ENCODE results near the gene LCA5L.
"Not testable (repeated sequence)": the region's sequence is repeated elsewhere in the genome, so short reads cannot be mapped to it uniquely, and the experiment has no call there.

The LCA5L gene

GRCh38 chr21:39386899-39387298 is 58.7 kb downstream of the LCA5L start:
- DNase-seq, result no peak

GRCh38 chr21:39386194-39386593 is 59.4 kb downstream of the LCA5L start:
- DNase-seq, result no peak

- DNase-seq, result peak; percentile 34 to 74
These were observed 60.1 kb downstream of the LCA5L start for GRCh38 chr21:39385299-39386145.

- no peak for DNase-seq
These were observed 60.8 kb downstream of the LCA5L start for GRCh38 chr21:39384674-39385298.

- not testable (repeated sequence) for DNase-seq
These were observed 63.5 kb downstream of the LCA5L start for GRCh38 chr21:39382096-39382495.

GRCh38 chr21:39381009-39381408 is 64.6 kb downstream of the LCA5L start:
- no peak for DNase-seq

GRCh38 chr21:39379986-39380891 is 65.3 kb downstream of the LCA5L start:
- DNase-seq, result peak; percentile 82 to 91

- DNase-seq, result no peak
These were observed 68.0 kb downstream of the LCA5L start for GRCh38 chr21:39377444-39378050.

GRCh38 chr21:39375446-39375845 is 70.1 kb downstream of the LCA5L start:
- no peak for DNase-seq

GRCh38 chr21:39374046-39374445 is 71.5 kb downstream of the LCA5L start:
- no peak for DNase-seq

GRCh38 chr21:39373634-39374033 is 71.9 kb downstream of the LCA5L start:
- no peak for DNase-seq

GRCh38 chr21:39369896-39370288 is 75.7 kb downstream of the LCA5L start:
- not testable (repeated sequence) for DNase-seq

GRCh38 chr21:39367783-39368182 is 77.8 kb downstream of the LCA5L start:
- DNase-seq, result no peak

- no peak for DNase-seq
These were observed 79.0 kb downstream of the LCA5L start for GRCh38 chr21:39366563-39366962.

- DNase-seq, result no peak
These were observed 80.6 kb downstream of the LCA5L start for GRCh38 chr21:39364949-39365348.

- DNase-seq, result no peak
These were observed 81.7 kb downstream of the LCA5L start for GRCh38 chr21:39363607-39364555.

GRCh38 chr21:39362733-39363132 is 82.8 kb downstream of the LCA5L start:
- no peak for DNase-seq

- DNase-seq, result no peak
These were observed 86.2 kb downstream of the LCA5L start for GRCh38 chr21:39359382-39359781.

All from NCI-H187 (cell line).